ENCODE results near the gene LDAH. TPM values are rescaled to one million over a fixed set of nuclear protein-coding genes. Genes with fewer than 3 reads are reported as not detected.

The LDAH gene
- total RNA-seq, 1 donor from 2014 or later: 18.3 TPM

- Histone ChIP-seq H3K27ac (no peak overlapping the region), H3K4me3 (no peak overlapping the region), H3K4me1 (no peaks in the 10 kb centered on the region), H3K9me3 (no peaks in the 10 kb centered on the region), H3K36me3 (peaks cover 9% of the 10 kb centered on the region), H3K27me3 (ENCODE audit: low read depth) (no peaks in the 10 kb centered on the region)
- intact Hi-C loops (cut with DNase I): no loop called here
- no peak for TF ChIP-seq CTCF (IDR thresholded peaks at IDR 0.05)
- DNase-seq (no peak), ATAC-seq (no peak)
Measured at GRCh38 chr2:20762945-20763683, 59.8 kb downstream of the LDAH start.

DNA sequence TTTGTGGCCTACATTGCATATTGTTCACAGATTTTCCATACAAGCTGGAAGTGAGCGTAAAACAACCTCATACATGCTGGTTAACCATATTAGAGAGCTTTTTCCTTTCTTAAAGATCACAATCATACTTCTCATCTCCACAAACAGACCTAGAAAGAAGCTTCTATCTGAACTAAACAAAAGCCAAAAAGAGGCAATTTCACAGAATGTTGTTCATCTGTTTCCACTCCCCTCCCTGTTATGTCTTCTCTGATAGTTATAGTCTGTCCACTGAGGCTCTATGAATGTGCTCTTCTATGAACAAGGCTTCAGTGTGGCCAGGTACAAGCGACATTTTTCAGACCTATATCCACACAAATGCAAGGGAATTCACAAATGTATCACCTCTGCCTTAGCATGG, 63.4 kb downstream of the LDAH start:
- no peaks in the 10 kb centered on the region for H3K4me1 ChIP-seq
- H3K36me3 ChIP-seq: no peaks in the 10 kb centered on the region
- H3K27me3 ChIP-seq (ENCODE audit: low read depth): no peaks in the 10 kb centered on the region
- DNase-seq: no peak
- no peak for TF ChIP-seq CTCF (IDR thresholded peaks at IDR 0.05)
- intact Hi-C loops (cut with DNase I): no loop called here
- no peak overlapping the region for H3K4me3 ChIP-seq
- no peak for ATAC-seq
- H3K27ac ChIP-seq: no peak overlapping the region
- H3K9me3 ChIP-seq: no peaks in the 10 kb centered on the region

- Histone ChIP-seq H3K36me3 (no peaks in the 10 kb centered on the region), H3K27me3 (ENCODE audit: low read depth) (no peaks in the 10 kb centered on the region), H3K9me3 (no peaks in the 10 kb centered on the region), H3K27ac (no peak overlapping the region), H3K4me3 (no peak overlapping the region), H3K4me1 (no peaks in the 10 kb centered on the region)
- intact Hi-C loops (cut with DNase I): no loop called here
- TF ChIP-seq CTCF (IDR thresholded peaks at IDR 0.05): no peak
- DNase-seq (no peak), ATAC-seq (no peak)
Measured at GRCh38 chr2:20758997-20759396, 63.9 kb downstream of the LDAH start.

GRCh38 chr2:20757405-20758090, 65.4 kb downstream of the LDAH start:
- H3K27ac ChIP-seq: no peak overlapping the region
- H3K9me3 ChIP-seq: no peaks in the 10 kb centered on the region
- no peaks in the 10 kb centered on the region for H3K36me3 ChIP-seq
- TF ChIP-seq CTCF (IDR thresholded peaks at IDR 0.05): no peak
- DNase-seq (no peak), ATAC-seq (no peak)
- no peaks in the 10 kb centered on the region for H3K4me1 ChIP-seq
- intact Hi-C loops (cut with DNase I): no loop called here
- H3K27me3 ChIP-seq (ENCODE audit: low read depth): no peaks in the 10 kb centered on the region
- no peak overlapping the region for H3K4me3 ChIP-seq

- TF ChIP-seq CTCF (IDR thresholded peaks at IDR 0.05): peak; percentile 14
- intact Hi-C loops (cut with DNase I): no loop called here
- no peak overlapping the region for H3K4me3 ChIP-seq
Measured at GRCh38 chr2:20755132-20755800, 67.6 kb downstream of the LDAH start.

More at GRCh38 chr2:20755132-20755800, 67.6 kb downstream of the LDAH start:
- H3K27ac ChIP-seq: no peak overlapping the region
- no peaks in the 10 kb centered on the region for H3K4me1 ChIP-seq
- no peaks in the 10 kb centered on the region for H3K27me3 ChIP-seq (ENCODE audit: low read depth)
- ATAC-seq (peak in 1 of 2 donors; percentile 53), DNase-seq (no peak)
- H3K9me3 ChIP-seq: no peaks in the 10 kb centered on the region
- no peaks in the 10 kb centered on the region for H3K36me3 ChIP-seq
